GM19397 (cell line): ENCODE results near the gene SEMA4C.

Source experiments
- ATAC-seq: cut with Tn5 transposase; IDR thresholded peaks from one replicate; pipeline ENCODE4 v1.9.1; 2021; ENCODE audit warnings: mild to moderate bottlenecking, moderate library complexity; ENCODE audit not compliant: unreplicated experiment

Gene SEMA4C

DNA sequence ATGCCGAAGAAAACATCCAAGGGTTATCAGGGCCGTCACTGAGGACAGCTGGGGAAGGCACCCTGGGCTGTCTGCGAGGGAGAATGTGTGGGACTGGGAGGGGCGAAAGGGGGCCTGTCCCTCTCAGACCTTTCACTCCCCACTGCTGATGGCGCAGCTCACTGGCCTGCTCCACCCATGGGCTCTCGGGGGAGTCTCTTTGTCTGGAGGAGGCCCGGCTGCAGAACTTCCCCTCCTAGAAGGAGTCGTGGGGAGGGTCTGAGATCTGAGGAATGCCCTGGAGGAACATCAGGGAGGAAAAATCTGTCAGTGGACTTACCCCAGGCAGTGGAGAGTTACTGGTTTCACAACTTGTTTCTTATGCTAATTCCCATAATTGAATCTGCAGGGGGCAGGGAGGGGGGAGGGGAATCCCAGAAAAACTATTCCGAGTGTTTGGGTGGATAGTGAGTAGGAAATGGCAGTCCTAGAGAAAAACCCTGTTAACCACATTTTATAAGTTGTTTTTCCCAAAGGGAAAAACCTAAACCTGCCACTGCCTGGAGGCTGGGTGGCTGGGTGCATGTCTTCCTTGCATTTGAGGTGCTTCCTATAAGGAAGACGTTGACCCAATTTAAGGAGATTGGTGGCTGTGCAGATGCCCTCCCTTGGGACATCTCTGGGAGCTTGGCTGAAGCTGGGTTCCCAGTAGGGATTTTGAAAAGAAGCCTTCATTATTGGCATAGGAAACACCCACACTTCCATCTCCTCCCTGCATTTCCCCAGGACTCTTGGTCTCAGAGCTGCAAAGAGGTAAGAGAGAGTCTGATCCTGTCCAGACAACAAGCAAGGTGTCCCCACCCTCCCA, 11.7 kb upstream of the SEMA4C start:
- ATAC-seq = no peak

DNA sequence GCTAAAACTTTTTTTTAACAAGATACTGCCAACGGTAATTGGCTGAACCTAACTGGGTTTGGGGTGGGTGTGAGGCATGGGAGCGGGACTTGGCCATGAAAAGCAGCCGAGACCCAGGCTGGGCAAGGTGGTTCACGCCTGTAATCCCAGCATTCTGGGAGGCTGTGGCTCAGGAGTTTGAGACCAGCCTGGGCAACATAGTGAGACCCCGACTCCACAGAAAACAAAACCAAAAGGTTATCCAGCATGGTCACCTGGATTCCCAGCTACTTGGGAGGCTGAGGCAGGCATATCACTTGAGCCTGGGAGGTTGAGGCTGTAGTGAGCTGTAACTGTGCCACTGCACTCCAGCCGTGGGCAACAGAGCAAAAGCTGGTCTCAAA, 11.0 kb upstream of the SEMA4C start:
- ATAC-seq = no peak

DNA sequence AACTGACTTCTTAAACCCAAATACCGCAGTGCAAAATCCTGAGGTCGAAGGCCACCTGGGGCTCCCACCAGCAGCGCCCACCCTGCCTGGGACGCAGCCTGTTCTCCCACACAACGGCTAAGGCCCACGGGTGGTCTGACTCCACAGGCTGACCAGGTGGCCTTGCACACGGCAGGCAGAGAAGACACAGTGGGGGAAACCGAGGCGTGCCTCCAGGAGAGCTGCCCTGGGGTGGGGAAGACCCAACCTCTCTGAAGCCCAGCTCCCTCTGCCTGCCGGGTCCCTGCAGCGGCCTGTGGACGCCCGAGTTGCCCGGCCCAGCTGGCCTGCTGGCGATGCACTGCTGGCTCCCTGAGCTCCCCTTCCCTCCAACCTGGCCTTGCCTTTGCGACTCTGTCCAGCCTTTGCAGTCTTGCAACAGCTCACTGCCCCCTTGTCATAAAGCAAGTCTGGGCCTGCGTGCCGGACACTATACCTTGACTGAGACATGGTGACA, 9.7 kb upstream of the SEMA4C start:
- ATAC-seq = no peak

DNA sequence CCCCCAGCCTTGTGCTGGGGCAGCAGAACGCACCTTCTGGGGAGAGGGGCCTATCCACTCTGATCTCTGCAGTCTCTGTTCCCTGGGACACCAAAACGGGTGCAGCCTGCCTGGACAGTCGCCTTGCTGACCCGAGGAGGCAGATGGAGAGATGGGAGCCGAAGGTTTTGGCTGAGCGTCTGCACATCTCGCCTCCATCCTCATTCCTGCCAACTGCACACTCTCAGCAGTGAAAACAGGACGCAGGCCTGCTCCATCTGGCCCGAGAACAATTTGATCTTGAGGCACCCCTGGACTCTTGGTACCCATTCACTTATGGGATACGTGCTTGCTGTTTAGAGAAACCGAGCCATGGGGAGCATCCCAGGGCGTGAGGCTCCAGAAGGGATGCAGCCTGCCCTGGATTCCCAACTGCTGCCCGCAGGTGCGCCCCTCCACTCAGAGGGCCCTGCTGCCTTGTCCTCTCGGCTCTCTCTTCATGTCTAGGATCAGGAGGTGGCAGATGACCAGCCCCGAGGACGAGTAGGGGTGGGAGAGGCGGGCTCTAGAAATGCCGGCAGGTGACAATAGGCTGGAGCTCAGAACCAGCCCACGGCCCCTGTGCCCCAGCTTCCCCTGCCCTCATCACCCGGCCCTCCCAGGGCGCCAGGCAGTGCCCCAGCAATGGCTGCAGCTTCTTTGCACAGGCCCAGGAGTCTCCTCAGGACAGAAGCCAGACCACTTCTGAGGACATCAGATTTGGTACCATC, 9.1 kb upstream of the SEMA4C start:
- no peak for ATAC-seq

DNA sequence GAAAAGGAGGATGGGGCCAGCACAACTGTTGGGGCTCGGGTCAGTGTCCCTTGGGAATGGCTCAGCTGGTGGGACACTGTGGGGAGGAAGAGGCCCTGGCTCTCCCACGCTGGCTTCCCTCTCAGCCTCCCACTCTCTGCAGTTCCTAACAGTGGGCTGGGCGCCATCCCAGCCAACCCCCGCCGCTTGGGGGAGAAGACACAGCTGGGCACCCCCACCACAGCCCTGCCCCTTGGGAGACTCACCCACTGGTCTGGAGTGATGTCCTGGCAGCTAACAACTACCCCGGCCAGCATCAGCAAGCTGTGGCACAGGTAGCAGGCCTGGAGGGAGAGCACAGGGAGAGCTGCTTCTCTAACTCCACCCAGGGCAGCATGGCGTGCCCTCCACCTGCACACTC, 8.3 kb upstream of the SEMA4C start:
- no peak for ATAC-seq

DNA sequence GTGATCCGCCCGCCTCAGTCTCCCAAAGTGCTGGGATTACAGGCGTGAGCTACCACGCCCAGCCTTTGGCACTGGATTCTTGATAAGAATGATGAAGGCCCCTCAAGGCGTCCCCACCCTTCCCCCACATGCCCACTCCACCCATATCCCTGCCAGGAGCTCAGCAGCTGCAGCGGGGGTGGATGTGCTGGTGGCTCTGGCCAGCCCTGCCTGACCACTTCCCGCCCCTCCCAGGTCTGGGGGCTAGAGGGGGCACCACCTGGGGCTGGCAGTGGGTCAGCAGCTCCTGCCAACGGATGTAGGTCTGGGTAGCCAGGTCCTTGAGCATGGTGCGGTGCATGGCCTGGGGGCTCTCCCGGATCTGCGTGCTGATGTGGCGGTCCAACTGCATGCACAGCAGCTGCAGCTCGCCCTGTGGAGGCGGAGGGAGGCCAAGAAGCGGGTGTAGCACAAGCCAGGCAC, 7.8 kb upstream of the SEMA4C start:
- ATAC-seq = no peak

DNA sequence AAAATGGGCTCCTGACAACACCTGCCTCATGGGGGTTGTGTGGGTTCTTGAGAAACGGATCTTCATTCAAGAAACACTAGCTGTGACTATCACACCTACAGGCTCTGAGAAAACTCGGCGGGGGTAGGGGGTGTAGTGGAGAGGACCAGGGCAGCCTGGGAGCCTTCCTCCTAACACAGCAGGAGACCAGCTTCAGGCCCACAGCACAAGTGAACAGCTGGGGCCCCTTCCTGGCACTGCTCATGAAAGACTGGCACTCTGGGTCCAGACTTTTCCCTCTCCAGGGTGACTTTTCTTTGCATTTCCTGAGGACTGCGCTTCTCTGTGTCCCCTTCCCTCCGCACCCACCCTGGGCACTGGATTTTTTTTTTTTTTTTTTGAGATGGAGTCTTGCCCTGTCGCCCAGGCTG, 7.2 kb upstream of the SEMA4C start:
- ATAC-seq = no peak

DNA sequence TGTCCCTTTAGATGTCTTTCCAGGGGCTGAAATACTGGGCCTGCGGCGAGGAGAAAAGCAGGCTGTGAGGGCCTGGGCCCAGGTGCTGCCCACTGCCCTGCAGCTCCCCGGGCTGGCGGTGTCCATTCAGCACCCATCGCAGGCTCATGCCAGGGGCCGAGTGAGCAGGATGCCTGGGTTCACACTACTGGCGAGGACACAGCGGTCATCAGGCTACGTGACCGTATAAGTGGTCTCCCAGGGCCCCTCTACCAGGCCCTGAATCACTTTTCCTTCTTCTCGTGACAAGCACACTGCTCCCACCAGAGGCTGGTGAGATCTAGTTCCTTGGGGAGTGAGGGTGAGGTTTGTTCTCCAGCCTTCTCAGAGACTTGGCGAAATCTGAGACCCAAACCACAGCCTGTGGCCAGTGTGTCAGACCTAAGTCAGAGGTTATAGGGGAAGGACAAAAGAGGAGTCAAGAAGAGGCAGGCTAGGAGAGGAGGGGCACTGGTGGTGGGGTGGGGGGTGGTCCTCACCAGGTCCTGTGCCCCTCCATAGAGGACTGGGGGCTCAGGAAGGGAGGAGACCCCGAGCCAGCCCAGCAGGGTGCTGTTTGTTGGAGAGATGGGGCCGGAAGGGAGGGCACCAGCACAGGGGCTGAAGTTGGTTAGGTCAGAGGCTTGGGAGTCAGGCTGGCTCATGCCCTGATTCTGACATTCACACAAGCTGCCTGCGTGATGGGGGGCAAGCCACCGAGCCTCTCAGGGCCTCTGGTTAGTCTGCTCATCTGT, 6.6 kb upstream of the SEMA4C start:
- no peak for ATAC-seq

DNA sequence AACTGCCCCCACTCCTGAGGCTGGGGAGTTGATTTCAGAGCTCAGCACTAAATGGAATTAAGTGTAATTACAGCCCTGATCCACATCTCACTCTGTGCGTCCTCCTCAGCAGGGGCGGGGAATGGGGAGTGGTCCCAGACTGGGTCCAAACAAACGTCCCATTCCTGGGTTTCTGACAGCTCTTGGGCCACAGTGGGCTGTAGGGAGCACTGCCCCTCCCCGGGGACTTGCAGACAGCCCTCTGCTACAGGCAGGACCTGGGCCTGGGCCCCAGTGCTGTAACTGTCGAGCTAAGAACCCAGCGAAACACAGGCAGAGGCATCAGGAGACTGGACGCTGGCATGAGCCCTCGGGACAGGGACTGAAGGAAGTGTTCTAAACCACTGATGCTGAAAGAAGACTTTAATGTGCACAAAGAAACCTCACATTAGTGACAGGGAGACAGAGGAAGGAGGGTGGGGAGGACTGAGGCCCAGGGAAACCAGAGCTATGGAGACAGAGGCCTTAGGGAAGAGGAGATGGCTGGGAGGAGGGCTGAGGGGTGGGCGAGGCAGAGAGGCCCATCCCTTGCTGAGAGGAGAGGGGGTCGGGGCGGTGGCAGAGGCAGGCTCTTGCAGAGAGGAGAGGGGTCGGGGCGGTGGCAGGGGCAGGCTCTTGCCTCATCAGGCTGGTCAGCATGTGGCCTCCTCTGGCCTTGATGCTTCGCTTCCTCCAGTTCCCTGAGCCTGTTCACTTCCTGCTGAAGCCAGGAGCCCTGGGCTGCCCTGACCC, 5.8 kb upstream of the SEMA4C start:
- no peak for ATAC-seq

DNA sequence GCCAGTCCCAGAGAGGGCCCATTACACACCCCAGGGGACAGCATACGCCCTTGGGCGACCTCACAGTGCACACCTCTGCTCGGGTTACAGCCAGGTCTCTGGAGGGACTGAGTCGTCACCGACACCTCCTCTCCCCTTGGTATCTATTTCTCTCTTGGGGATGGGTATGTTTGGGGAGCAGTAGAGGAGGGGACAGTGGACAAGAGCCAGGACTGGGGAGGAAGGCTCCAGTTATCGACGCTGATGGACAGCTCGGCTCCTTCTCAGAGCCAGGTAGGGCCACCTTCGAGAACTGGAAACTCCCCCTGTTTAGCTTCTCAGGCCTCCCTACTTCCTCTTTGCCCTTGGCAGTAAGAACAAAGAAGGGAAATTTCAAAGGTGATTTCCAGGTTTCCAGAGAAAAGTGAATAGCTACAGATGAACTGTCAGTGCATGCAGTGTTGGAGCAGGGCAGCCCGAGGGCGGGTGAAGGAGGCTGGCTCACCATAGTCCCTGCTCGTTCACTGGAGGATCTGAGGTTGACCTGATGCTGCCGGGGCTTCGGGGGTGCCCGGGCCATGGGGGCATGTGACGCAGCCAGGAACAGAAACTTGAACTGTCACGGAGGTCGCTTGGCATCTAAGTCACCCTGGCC, 4.4 kb upstream of the SEMA4C start:
- peak; percentile 46 for ATAC-seq

DNA sequence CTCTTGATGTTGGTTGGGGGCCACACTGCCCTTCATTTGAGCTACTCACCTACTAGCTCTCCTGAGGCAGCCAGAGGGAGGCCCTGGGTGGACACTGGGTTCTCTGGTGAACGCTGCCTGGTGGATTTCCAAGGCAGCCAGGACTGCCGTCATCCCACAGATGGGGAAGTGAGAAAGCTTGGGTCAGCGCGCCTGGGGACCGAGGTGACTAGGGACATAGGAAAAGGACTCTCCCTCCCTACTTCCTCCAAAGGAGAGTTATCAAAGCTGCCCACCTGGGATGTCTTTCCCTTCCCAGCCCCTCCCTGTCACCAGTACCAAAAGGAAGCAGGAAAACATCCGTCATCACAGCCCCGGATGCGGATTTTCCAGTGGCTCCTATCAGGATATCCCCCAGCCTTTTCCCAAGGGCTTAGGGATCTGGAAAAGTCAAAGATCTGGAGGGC, 3.8 kb upstream of the SEMA4C start:
- ATAC-seq = no peak

DNA sequence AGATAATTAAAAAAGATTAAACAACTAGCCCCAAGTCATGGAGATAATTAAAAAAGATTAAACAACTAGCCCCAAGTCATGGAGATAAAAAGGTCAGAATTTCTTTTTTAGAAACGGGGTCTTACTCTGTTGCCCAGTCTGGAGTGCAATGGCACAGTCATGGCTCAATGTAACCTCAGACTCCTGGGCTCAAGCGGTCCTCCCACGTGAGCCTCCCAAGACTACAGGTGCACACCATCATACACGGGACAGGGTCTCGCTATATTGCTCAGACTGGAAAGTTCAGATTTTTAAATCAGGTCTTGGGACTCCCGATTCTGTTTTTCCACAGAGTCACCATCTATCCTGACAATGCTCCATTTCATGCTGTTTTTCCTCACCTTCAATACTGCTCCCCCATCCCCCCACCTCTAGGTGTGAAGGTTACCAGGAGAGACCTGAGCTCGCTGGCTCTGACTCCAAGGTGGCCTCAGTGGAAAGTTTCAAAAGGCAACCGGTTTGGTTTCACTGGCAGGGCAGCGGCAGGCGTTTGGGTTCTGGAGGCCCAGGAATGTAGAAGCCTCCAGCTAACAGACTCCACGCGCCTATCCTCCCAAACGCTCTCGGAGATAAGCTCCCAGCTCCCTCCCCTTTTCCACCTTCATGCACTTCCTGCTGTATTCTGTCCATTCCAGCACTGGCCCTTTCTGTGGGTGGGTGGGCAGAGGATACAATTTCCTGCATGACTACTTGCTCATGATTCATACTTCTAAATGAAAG, 2.9 kb upstream of the SEMA4C start:
- ATAC-seq = no peak

DNA sequence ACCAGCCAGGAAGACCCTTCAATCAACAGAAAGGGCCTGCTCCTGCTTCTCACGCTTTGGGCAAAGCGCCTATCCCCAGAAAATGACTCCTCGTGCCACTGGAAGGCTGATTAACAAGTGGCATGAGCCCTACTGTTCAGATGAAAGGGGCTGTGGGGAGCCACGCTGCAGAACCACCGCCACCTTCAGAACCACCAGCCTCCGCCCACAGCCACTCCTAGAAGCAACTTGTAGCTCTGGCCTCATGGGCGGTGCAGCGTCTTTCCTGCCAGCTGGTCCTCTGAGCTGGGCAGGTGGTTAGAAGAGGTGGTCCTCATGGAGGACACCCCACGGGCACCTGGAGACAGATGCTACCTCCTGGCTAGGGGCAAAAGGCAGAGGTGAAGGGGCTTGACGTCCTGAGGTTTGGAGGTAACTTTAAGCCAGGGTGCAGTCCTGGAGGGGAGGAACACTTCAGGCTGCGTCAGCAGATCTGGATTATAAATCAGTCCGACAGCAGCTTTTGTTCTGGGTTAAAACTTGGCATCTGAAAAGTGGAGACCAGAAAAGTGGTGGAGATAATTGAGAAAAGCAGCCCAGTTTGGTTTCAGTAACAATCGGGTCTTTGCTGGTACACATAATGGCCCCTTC, 861 bp upstream of the SEMA4C start:
- ATAC-seq = no peak

DNA sequence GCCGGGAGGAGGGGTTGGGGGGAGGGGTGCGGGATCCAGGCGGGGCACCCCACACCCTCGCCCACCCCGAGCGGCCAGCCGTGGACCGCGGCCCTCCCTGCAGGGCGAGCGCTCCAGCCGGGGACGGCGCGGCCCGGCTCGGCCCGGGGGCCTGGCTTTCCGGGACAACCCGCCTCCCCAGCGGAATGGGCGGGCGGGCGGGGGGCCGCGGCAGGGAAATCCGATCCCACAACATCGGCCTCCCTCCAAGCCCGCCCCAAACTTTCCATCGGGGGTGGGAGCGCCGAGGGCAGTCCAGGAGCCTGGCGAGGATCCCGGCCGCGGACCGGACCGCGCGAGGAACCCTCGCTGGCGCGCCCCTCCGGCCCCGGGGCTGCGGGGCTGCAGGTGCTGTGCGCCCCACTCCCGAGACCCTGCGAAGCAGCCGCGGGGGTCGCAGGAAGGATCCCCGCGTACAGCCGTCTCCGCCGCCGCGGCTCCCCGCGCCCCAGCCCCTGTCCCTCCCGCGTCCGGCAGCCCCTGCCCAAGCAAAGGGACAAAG, 529 bp downstream of the SEMA4C start:
- ATAC-seq = peak; percentile 16

DNA sequence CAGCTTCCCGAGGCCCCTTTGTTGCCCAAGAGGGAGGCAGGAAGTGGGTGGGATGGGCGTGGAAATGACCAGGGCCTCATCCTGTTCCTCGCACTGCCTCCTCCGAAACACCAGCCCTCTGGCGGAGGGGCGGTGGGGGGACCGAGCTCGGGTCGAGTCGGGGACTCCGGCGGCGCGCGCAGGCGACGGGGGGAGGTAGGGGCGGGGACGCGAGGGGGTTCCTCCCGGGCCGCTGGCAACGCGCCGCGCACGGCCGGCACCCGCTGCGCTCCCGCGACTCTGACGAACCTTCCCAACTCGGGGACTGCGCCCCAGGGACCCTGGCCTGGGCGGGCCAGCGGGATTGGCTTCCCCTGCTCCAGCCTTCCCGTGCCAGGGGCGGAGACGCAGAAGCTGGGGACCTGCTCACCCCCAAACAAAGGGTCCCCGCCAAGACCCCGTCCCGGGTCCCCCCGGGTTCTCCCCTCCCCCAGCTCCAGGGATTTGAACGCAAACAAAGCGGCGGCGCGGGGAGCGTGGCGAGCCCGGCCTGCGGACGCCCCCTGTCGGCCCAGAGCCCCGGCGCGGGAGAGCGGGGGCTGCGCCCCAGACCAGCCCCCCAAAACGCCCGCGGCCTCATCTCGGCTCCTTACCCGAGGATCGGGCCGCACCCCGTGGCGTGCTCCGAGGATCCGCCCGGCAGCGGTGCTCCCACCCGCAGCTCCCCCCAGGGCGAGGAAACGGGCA, 1.2 kb downstream of the SEMA4C start:
- ATAC-seq = peak; percentile 36

DNA sequence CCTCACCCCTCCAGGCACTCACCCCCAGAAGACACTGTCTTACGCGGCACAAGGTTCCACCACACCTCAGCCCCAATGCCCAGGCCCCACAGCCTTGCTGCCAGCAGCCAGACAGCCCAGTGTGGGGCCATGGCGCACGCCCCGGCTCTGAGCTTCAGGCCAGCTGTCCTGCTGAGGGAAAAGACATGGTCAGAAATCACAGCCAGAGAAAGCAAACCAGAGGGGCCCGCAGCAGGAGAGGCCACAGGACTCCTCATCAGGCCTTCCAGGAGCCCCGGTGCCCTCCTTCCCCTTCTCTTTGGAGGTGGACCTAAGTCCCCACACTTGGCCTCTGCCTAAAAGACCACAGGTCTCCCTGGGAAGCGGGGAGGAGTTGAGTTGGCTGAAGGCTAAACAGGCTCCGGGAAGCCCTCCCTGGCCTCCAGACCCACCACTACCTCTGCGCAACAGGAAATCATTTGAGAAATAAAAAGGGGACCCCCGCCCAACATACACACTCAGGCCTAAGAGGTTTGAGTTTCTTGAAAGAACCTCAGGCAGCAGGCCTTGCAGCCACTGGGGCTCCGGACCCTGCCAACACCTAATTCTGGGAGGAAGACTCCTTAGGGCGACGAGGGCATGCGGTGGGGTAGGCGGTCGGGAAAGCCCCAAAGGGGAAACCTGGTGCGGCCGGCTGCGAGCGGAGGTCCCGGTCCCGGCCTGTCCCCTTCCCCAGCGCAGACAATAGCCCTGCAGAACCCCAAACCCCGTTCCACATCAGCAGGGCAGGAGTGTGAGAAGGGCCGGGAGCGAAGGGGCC, 1.9 kb downstream of the SEMA4C start:
- ATAC-seq = no peak
